Measurements from ENCODE around the gene CAPG. TPM values are rescaled to one million over a fixed set of nuclear protein-coding genes. Genes with fewer than 3 reads are reported as not detected.

The CAPG gene
- polyA plus RNA-seq, 1 donor from 2014 or later: not detected

- TF ChIP-seq EP300 (conservative IDR thresholded peaks at IDR 0.05; ENCODE audit: poor library complexity, severe bottlenecking) (no peak), EZH2 (IDR thresholded peaks at IDR 0.05; ENCODE audit: borderline replicate concordance, insufficient read depth, low read length, poor library complexity, severe bottlenecking) (no peak)
Observed at GRCh38 chr2:85401464-85401805, 8.7 kb downstream of the CAPG start (continued).

- no peaks in the 10 kb centered on the region for H3K79me2 ChIP-seq (replicated peaks; ENCODE audit: insufficient read depth, low read length)
- H3K27ac ChIP-seq (ENCODE audit: low read length): no peak overlapping the region
- no peaks in the 10 kb centered on the region for H3K27me3 ChIP-seq (ENCODE audit: insufficient read depth, low read depth, low read length)
- H3F3A ChIP-seq (ENCODE audit: insufficient read depth, low read length, poor library complexity, severe bottlenecking): no peaks in the 10 kb centered on the region
- H3K9me2 ChIP-seq (ENCODE audit: insufficient read depth, low read length): no peaks in the 10 kb centered on the region
- H3K4me2 ChIP-seq (ENCODE audit: low read length): no peak overlapping the region
- H3K9ac ChIP-seq (ENCODE audit: low read length): no peak overlapping the region
- no peaks in the 10 kb centered on the region for H3K36me3 ChIP-seq (ENCODE audit: insufficient read depth, low read length)
- H3K9me3 ChIP-seq (ENCODE audit: low read length): no peaks in the 10 kb centered on the region
- no peak overlapping the region for H2AFZ ChIP-seq (ENCODE audit: low read depth, low read length)
- no peak overlapping the region for H3K4me3 ChIP-seq (ENCODE audit: low read length)
- H4K20me1 ChIP-seq (ENCODE audit: insufficient read depth): no peaks in the 10 kb centered on the region
- TF ChIP-seq TAF1 (IDR thresholded peaks at IDR 0.05; ENCODE audit: low read depth): no peak
- TF ChIP-seq CTCF (IDR thresholded peaks at IDR 0.05; ENCODE audit: poor library complexity, severe bottlenecking): no peak
- no peak for TF ChIP-seq SMC3 (conservative IDR thresholded peaks at IDR 0.05; ENCODE audit: poor library complexity)
- TF ChIP-seq EZH2 (IDR thresholded peaks at IDR 0.05; ENCODE audit: borderline replicate concordance, insufficient read depth, low read length, poor library complexity, severe bottlenecking): no peak
- no peak for TF ChIP-seq MXI1 (conservative IDR thresholded peaks at IDR 0.05; ENCODE audit: poor library complexity, severe bottlenecking)
- TF ChIP-seq RAD21 (conservative IDR thresholded peaks at IDR 0.05): no peak
- TF ChIP-seq REST (IDR thresholded peaks at IDR 0.05; ENCODE audit: borderline replicate concordance): no peak
- no peak for TF ChIP-seq EP300 (conservative IDR thresholded peaks at IDR 0.05; ENCODE audit: poor library complexity, severe bottlenecking)
- TF ChIP-seq POLR2AphosphoS5 (IDR thresholded peaks at IDR 0.05): no peak
Observed at GRCh38 chr2:85400541-85401463, 9.4 kb downstream of the CAPG start.

GRCh38 chr2:85400023-85400422, 10.1 kb downstream of the CAPG start:
- Histone ChIP-seq H3K9me3 (ENCODE audit: low read length) (no peaks in the 10 kb centered on the region), H3K4me3 (ENCODE audit: low read length) (no peak overlapping the region), H3K4me2 (ENCODE audit: low read length) (no peak overlapping the region), H3K9me2 (ENCODE audit: insufficient read depth, low read length) (no peaks in the 10 kb centered on the region), H3K9ac (ENCODE audit: low read length) (no peak overlapping the region), H3K27me3 (ENCODE audit: insufficient read depth, low read depth, low read length) (no peaks in the 10 kb centered on the region), H3F3A (ENCODE audit: insufficient read depth, low read length, poor library complexity, severe bottlenecking) (no peaks in the 10 kb centered on the region), H3K27ac (ENCODE audit: low read length) (no peak overlapping the region), H3K36me3 (ENCODE audit: insufficient read depth, low read length) (no peaks in the 10 kb centered on the region), H4K20me1 (ENCODE audit: insufficient read depth) (no peaks in the 10 kb centered on the region), H3K79me2 (replicated peaks; ENCODE audit: insufficient read depth, low read length) (no peaks in the 10 kb centered on the region), H2AFZ (ENCODE audit: low read depth, low read length) (no peak overlapping the region)
- TF ChIP-seq REST (IDR thresholded peaks at IDR 0.05; ENCODE audit: borderline replicate concordance): no peak
- no peak for TF ChIP-seq EZH2 (IDR thresholded peaks at IDR 0.05; ENCODE audit: borderline replicate concordance, insufficient read depth, low read length, poor library complexity, severe bottlenecking)
- no peak for TF ChIP-seq RAD21 (conservative IDR thresholded peaks at IDR 0.05)
- TF ChIP-seq MXI1 (conservative IDR thresholded peaks at IDR 0.05; ENCODE audit: poor library complexity, severe bottlenecking): no peak
- no peak for TF ChIP-seq TAF1 (IDR thresholded peaks at IDR 0.05; ENCODE audit: low read depth)
- no peak for TF ChIP-seq POLR2AphosphoS5 (IDR thresholded peaks at IDR 0.05)
- TF ChIP-seq CTCF (IDR thresholded peaks at IDR 0.05; ENCODE audit: poor library complexity, severe bottlenecking): no peak
- TF ChIP-seq EP300 (conservative IDR thresholded peaks at IDR 0.05; ENCODE audit: poor library complexity, severe bottlenecking): no peak
- no peak for TF ChIP-seq SMC3 (conservative IDR thresholded peaks at IDR 0.05; ENCODE audit: poor library complexity)
